ENCODE results near the gene FAAP20. TPM values are rescaled to one million over a fixed set of nuclear protein-coding genes. Genes with fewer than 3 reads are reported as not detected.

FAAP20 gene
- total RNA-seq, 1 experiment from 2014 or later = 133 TPM

DNA sequence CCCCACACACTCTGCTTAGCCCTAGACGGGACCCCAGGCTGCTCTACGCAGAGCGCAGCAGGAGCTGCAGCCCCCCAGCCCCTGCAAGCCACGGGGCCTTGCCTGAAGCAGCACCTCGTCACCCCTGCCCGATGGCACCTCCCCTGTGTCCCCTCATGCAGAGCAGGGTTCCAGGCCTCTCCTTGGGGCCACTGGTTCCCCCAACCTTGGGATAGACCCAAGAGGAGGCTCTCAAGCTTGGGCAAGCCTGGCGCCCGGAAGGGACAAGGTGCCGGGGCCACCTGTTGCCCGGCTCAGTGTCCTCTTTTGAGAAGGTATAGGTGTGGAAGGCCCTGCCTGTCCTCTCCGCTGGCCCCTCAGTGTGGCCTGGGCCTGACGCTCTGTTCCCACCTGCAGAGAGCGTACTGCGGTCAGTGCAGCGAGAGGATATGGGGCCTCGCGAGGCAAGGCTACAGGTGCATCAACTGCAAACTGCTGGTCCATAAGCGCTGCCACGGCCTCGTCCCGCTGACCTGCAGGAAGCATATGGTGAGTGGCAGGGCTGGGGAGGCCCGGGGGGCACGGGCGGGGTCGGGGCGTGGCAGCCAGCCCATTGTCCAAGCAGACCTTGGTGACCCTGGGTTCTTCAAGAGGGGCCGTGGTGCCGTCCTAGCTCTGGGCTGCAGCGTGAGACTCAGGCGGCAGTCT lies 50.6 kb downstream of the FAAP20 start (continued):
- TF ChIP-seq, protein P1, sequence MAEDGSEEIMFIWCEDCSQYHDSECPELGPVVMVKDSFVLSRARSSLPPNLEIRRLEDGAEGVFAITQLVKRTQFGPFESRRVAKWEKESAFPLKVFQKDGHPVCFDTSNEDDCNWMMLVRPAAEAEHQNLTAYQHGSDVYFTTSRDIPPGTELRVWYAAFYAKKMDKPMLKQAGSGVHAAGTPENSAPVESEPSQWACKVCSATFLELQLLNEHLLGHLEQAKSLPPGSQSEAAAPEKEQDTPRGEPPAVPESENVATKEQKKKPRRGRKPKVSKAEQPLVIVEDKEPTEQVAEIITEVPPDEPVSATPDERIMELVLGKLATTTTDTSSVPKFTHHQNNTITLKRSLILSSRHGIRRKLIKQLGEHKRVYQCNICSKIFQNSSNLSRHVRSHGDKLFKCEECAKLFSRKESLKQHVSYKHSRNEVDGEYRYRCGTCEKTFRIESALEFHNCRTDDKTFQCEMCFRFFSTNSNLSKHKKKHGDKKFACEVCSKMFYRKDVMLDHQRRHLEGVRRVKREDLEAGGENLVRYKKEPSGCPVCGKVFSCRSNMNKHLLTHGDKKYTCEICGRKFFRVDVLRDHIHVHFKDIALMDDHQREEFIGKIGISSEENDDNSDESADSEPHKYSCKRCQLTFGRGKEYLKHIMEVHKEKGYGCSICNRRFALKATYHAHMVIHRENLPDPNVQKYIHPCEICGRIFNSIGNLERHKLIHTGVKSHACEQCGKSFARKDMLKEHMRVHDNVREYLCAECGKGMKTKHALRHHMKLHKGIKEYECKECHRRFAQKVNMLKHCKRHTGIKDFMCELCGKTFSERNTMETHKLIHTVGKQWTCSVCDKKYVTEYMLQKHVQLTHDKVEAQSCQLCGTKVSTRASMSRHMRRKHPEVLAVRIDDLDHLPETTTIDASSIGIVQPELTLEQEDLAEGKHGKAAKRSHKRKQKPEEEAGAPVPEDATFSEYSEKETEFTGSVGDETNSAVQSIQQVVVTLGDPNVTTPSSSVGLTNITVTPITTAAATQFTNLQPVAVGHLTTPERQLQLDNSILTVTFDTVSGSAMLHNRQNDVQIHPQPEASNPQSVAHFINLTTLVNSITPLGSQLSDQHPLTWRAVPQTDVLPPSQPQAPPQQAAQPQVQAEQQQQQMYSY (CRISPR knock-in tag; IDR thresholded peaks at IDR 0.05) = no peak
- TF ChIP-seq, protein P2, sequence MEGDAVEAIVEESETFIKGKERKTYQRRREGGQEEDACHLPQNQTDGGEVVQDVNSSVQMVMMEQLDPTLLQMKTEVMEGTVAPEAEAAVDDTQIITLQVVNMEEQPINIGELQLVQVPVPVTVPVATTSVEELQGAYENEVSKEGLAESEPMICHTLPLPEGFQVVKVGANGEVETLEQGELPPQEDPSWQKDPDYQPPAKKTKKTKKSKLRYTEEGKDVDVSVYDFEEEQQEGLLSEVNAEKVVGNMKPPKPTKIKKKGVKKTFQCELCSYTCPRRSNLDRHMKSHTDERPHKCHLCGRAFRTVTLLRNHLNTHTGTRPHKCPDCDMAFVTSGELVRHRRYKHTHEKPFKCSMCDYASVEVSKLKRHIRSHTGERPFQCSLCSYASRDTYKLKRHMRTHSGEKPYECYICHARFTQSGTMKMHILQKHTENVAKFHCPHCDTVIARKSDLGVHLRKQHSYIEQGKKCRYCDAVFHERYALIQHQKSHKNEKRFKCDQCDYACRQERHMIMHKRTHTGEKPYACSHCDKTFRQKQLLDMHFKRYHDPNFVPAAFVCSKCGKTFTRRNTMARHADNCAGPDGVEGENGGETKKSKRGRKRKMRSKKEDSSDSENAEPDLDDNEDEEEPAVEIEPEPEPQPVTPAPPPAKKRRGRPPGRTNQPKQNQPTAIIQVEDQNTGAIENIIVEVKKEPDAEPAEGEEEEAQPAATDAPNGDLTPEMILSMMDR (IDR thresholded peaks at IDR 0.05) = no peak
- TF ChIP-seq, protein P3, sequence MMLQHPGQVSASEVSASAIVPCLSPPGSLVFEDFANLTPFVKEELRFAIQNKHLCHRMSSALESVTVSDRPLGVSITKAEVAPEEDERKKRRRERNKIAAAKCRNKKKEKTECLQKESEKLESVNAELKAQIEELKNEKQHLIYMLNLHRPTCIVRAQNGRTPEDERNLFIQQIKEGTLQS (CRISPR knock-in tag; conservative IDR thresholded peaks at IDR 0.05) = no peak
- TF ChIP-seq IRF2 (CRISPR knock-in tag; IDR thresholded peaks at IDR 0.05; ENCODE audit: borderline replicate concordance, low read depth) = no peak
- TF ChIP-seq SP1 (CRISPR knock-in tag; conservative IDR thresholded peaks at IDR 0.05) = no peak
- TF ChIP-seq ZNF219 (CRISPR knock-in tag; IDR thresholded peaks at IDR 0.05; ENCODE audit: borderline replicate concordance) = no peak
- TF ChIP-seq, protein P4, sequence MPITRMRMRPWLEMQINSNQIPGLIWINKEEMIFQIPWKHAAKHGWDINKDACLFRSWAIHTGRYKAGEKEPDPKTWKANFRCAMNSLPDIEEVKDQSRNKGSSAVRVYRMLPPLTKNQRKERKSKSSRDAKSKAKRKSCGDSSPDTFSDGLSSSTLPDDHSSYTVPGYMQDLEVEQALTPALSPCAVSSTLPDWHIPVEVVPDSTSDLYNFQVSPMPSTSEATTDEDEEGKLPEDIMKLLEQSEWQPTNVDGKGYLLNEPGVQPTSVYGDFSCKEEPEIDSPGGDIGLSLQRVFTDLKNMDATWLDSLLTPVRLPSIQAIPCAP (CRISPR knock-in tag; IDR thresholded peaks at IDR 0.05) = no peak
- no peak for TF ChIP-seq MYBL2 (CRISPR knock-in tag; IDR thresholded peaks at IDR 0.05)
- TF ChIP-seq, protein P5, sequence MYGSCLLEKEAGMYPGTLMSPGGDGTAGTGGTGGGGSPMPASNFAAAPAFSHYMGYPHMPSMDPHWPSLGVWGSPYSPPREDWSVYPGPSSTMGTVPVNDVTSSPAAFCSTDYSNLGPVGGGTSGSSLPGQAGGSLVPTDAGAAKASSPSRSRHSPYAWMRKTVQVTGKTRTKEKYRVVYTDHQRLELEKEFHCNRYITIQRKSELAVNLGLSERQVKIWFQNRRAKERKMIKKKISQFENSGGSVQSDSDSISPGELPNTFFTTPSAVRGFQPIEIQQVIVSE (CRISPR knock-in tag; IDR thresholded peaks at IDR 0.05; ENCODE audit: borderline replicate concordance) = no peak
- TF ChIP-seq GTF2I (CRISPR knock-in tag; conservative IDR thresholded peaks at IDR 0.05) = no peak

DNA sequence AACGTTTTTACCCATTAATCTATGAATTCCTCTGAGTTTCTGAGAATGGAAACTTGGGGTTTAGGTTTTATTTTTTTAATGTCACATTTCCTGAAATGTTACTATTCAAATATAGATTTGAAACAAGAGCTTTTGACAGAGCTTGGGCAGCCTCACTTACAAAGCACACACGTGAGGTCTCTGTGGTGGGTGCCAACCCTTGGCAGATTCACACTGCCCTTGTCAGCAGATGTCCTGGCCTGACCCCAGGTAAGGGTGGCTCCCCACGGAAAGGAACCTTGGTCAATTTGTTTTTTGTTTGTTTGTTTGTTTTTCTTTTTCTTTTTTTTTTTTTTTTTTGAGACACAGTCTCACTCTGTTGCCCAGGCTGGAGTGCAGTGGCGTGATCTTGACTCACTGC lies 53.5 kb downstream of the FAAP20 start:
- Mint-ChIP-seq H3K36me3 (0 out of 2 replicates have a peak, but pooled peaks cover 2% of the 10 kb centered on the region), H3K27ac (no peak overlapping the region)

More for the DNA sequence above, 53.5 kb downstream of the FAAP20 start:
- no peaks in the 10 kb centered on the region for H3K4me1 Mint-ChIP-seq
- POLR2A ChIA-PET = interaction anchor here (0.7 kb wide), 1 partner anchor 140 kb away, joined by 3 read pairs; no protein-coding TSS in a partner anchor
- CTCF ChIA-PET = interaction anchor here (0.7 to 3.0 kb wide), 12 partner anchors 10 to 197 kb away, joined by 3 to 49 read pairs (median 6); no protein-coding TSS in a partner anchor
- no peaks in the 10 kb centered on the region for H3K9me3 Mint-ChIP-seq
- TF ChIP-seq RORB (CRISPR knock-in tag; IDR thresholded peaks at IDR 0.05) = no peak
- TF ChIP-seq, protein P6, sequence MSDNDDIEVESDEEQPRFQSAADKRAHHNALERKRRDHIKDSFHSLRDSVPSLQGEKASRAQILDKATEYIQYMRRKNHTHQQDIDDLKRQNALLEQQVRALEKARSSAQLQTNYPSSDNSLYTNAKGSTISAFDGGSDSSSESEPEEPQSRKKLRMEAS (CRISPR knock-in tag; IDR thresholded peaks at IDR 0.05) = no peak
- TF ChIP-seq TEAD4 (CRISPR knock-in tag; IDR thresholded peaks at IDR 0.05) = no peak
- TF ChIP-seq ZNF232 (CRISPR knock-in tag; IDR thresholded peaks at IDR 0.05) = no peak
- TF ChIP-seq NFE2L1 (CRISPR knock-in tag; IDR thresholded peaks at IDR 0.05) = no peak
- TF ChIP-seq, protein P7, sequence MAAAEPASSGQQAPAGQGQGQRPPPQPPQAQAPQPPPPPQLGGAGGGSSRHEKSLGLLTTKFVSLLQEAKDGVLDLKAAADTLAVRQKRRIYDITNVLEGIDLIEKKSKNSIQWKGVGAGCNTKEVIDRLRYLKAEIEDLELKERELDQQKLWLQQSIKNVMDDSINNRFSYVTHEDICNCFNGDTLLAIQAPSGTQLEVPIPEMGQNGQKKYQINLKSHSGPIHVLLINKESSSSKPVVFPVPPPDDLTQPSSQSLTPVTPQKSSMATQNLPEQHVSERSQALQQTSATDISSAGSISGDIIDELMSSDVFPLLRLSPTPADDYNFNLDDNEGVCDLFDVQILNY (CRISPR knock-in tag; IDR thresholded peaks at IDR 0.05) = no peak
- no peak for TF ChIP-seq ELF4 (CRISPR knock-in tag; IDR thresholded peaks at IDR 0.05; ENCODE audit: low read depth)
- no peak overlapping the region for H3K4me3 Mint-ChIP-seq
- ATAC-seq (no peak), DNase-seq (ENCODE audit: low spot score) (no peak)
- no peaks in the 10 kb centered on the region for H3K27me3 Mint-ChIP-seq (ENCODE audit: low read depth)

Other genes starting within 250 kb of the FAAP20 start
- 0.34 to 0.39 TPM (median 0.35 TPM) in 3 replicates for gene CFAP74, start 191.0 kb downstream of the FAAP20 start, total RNA-seq (2021)
- 1.7 to 2.0 TPM (median 1.8 TPM) in 3 replicates for gene GABRD, start 175.4 kb downstream of the FAAP20 start, total RNA-seq (2021)
- 51.9 to 52.9 TPM (median 52.5 TPM) in 3 replicates for gene PRKCZ, start 144.4 kb downstream of the FAAP20 start, total RNA-seq (2021)
- gene SKI, start 33.5 kb upstream of the FAAP20 start, total RNA-seq (2021) = 75.5 to 88.6 TPM (median 75.6 TPM) in 3 replicates
- 14.5 to 19.7 TPM (median 18.5 TPM) in 3 replicates for gene MORN1, start 196.8 kb upstream of the FAAP20 start, total RNA-seq (2021)
- 72.1 to 80.4 TPM (median 79.8 TPM) in 3 replicates for gene RER1, start 197.1 kb upstream of the FAAP20 start, total RNA-seq (2021)
- 28.6 to 31.7 TPM (median 29.3 TPM) in 3 replicates for gene PEX10, start 217.8 kb upstream of the FAAP20 start, total RNA-seq (2021)

Measured in WTC11 (cell line).